ENCODE results near the gene TSPAN15.
"Not testable (repeated sequence)": the region's sequence is repeated elsewhere in the genome, so short reads cannot be mapped to it uniquely, and the experiment has no call there.

Gene TSPAN15

GRCh38 chr10:69504576-69505250, 53.4 kb downstream of the TSPAN15 start:
- DNase-seq, result no peak

GRCh38 chr10:69505636-69506318, 54.5 kb downstream of the TSPAN15 start:
- DNase-seq, result no peak

- no peak for DNase-seq
These were observed 55.2 kb downstream of the TSPAN15 start for GRCh38 chr10:69506487-69506833.

- DNase-seq, result no peak
These were observed 55.8 kb downstream of the TSPAN15 start for GRCh38 chr10:69506834-69507713.

GRCh38 chr10:69508738-69509340, 57.6 kb downstream of the TSPAN15 start:
- no peak for DNase-seq

- no peak for DNase-seq
These were observed 61.6 kb downstream of the TSPAN15 start for GRCh38 chr10:69512901-69513300.

GRCh38 chr10:69513617-69514016, 62.4 kb downstream of the TSPAN15 start:
- DNase-seq, result peak; percentile 14

GRCh38 chr10:69515699-69516259, 64.5 kb downstream of the TSPAN15 start:
- DNase-seq, result peak; percentile 80

GRCh38 chr10:69516316-69516715, 65.1 kb downstream of the TSPAN15 start:
- DNase-seq, result peak; percentile 78

GRCh38 chr10:69516796-69517195, 65.5 kb downstream of the TSPAN15 start:
- DNase-seq, result no peak

GRCh38 chr10:69517271-69517848, 66.1 kb downstream of the TSPAN15 start:
- DNase-seq, result no peak

- no peak for DNase-seq
These were observed 76.7 kb downstream of the TSPAN15 start for GRCh38 chr10:69527961-69528360.

- DNase-seq, result no peak
These were observed 82.4 kb downstream of the TSPAN15 start for GRCh38 chr10:69533658-69534057.

- not testable (repeated sequence) for DNase-seq
These were observed 85.3 kb downstream of the TSPAN15 start for GRCh38 chr10:69536521-69536920.

- no peak for DNase-seq
These were observed 86.2 kb downstream of the TSPAN15 start for GRCh38 chr10:69537449-69537848.

- DNase-seq, result no peak
These were observed 87.2 kb downstream of the TSPAN15 start for GRCh38 chr10:69538461-69538860.

- no peak for DNase-seq
These were observed 90.2 kb downstream of the TSPAN15 start for GRCh38 chr10:69541463-69541862.

- no peak for DNase-seq
These were observed 98.7 kb downstream of the TSPAN15 start for GRCh38 chr10:69549959-69550358.

GRCh38 chr10:69552268-69552667, 101.0 kb downstream of the TSPAN15 start:
- no peak for DNase-seq

- no peak for DNase-seq
These were observed 102.1 kb downstream of the TSPAN15 start for GRCh38 chr10:69553328-69553727.

- no peak for DNase-seq
These were observed 103.3 kb downstream of the TSPAN15 start for GRCh38 chr10:69554611-69555010.
